GM12878 (cell line): ENCODE results near the gene CREB5. TPM values are rescaled to one million over a fixed set of nuclear protein-coding genes. Genes with fewer than 3 reads are reported as not detected.

Experiments
- ATAC-seq: fragments of 200-7000 bp; cut with Tn5 transposase; 3 replicates; pipeline ENCODE4 v1.9.1; 2020; ENCODE audit warnings: mild to moderate bottlenecking, moderate library complexity
- BruUV-seq: library from RNA; stranded (reverse); fragments of 400-500 nt; replicated peaks from 2 replicates; lab custom pipeline; 2021; lab: Mats Ljungman, UMichigan
- CTCF ChIA-PET: fragments of 300-600 bp; sonication (Branson Sonifier 250); formaldehyde crosslinking; extraction: SDS; loops from one replicate; lab custom pipeline; 2021; ENCODE audit warnings: inconsistent platforms; lab: Yijun Ruan, JAX
- POLR2A ChIA-PET: fragments of 350-600 bp; formaldehyde crosslinking; extraction: SDS; loops from one replicate; lab custom pipeline; 2021; ENCODE audit warnings: inconsistent platforms; lab: Charles Lee
- RAD21 ChIA-PET: fragments of 300-600 bp; sonication (Branson Sonifier 250); formaldehyde crosslinking; loops from one replicate; lab custom pipeline; 2023; ENCODE audit warnings: antibody characterized with exemption; ENCODE audit not compliant: unreplicated experiment; lab: Charles Lee
- SMC1A ChIA-PET: fragments of 300-600 bp; sonication (Branson Sonifier 250); formaldehyde crosslinking; loops from one replicate; lab custom pipeline; 2023; ENCODE audit not compliant: unreplicated experiment, uncharacterized antibody; lab: Charles Lee
- DNase-seq: peaks from one replicate; pipeline ENCODE4 v3.0.0-alpha.2; 2011; ENCODE audit warnings: low read depth, low spot score
- FAIRE-seq: peaks from 3 replicates; lab custom pipeline; 2011; peaks lifted over from hg19 to GRCh38; lab: Jason Lieb, UNC
- H2AFZ ChIP-seq: 2 replicates; pipeline ENCODE4 v1.6.0; 2011; ENCODE audit warnings: low read depth, low read length, control low read depth; ENCODE audit not compliant: control insufficient read depth
- H3K27ac ChIP-seq: 2 replicates; pipeline ENCODE4 v1.5.1; 2011; ENCODE audit warnings: control low read depth; ENCODE audit not compliant: control insufficient read depth, insufficient read depth
- H3K27me3 ChIP-seq, 2 experiments: replicated peaks in 1 of 2; 2 replicates each; pipeline versions ENCODE4 v1.6.0 to v1.6.1; 2011; ENCODE audit warnings: low read length in 1 of 2; ENCODE audit not compliant: control insufficient read depth in 2 of 2, insufficient read depth in 2 of 2
- H3K36me3 ChIP-seq, 2 experiments: 2 replicates each; pipeline ENCODE4 v1.5.1; 2011; ENCODE audit warnings: low read length in 1 of 2; ENCODE audit not compliant: control insufficient read depth in 2 of 2, insufficient read depth in 2 of 2
- H3K4me1 ChIP-seq: 2 replicates; pipeline ENCODE4 v1.6.1; 2011; ENCODE audit warnings: mild to moderate bottlenecking, low read length, moderate library complexity, mixed read lengths; ENCODE audit not compliant: control insufficient read depth, insufficient read depth
- H3K4me2 ChIP-seq: 2 replicates; pipeline ENCODE4 v1.6.0; 2011; ENCODE audit warnings: control low read depth; ENCODE audit not compliant: control insufficient read depth, insufficient read depth
- H3K4me3 ChIP-seq: fragments of 200-600 bp; sonication (generic); 2 replicates; pipeline ENCODE4 v1.5.1; 2016
- H3K79me2 ChIP-seq: 2 replicates; pipeline ENCODE4 v1.6.0; 2011; ENCODE audit warnings: low read length; ENCODE audit not compliant: control insufficient read depth, insufficient read depth
- H3K9ac ChIP-seq: 2 replicates; pipeline ENCODE4 v1.8.0; 2011; ENCODE audit warnings: low read length, control low read depth, mixed read lengths; ENCODE audit not compliant: control insufficient read depth, insufficient read depth
- H3K9me3 ChIP-seq: replicated peaks from 3 replicates; pipeline ENCODE4 v1.5.1; 2011; ENCODE audit warnings: mild to moderate bottlenecking, low read length; ENCODE audit not compliant: control insufficient read depth, insufficient read depth
- H4K20me1 ChIP-seq: 2 replicates; pipeline ENCODE4 v1.6.0; 2011; ENCODE audit not compliant: control insufficient read depth, insufficient read depth
- CEBPZ ChIP-seq: fragments of 150-350 bp; IDR thresholded peaks from 2 replicates; pipeline ENCODE4 v1.6.1; 2016; ENCODE audit warnings: low read depth, low read length
- KLF5 ChIP-seq: fragments of 450-650 bp; IDR thresholded peaks from 2 replicates; pipeline ENCODE4 v1.6.1; 2014; ENCODE audit warnings: mild to moderate bottlenecking; ENCODE audit not compliant: partially characterized antibody
- MXI1 ChIP-seq: fragments of 150-350 bp; IDR thresholded peaks from 2 replicates; pipeline ENCODE4 v1.6.1; 2011; ENCODE audit warnings: low read depth, mild to moderate bottlenecking, inconsistent platforms, low read length, improper control_type of control experiment
- NBN ChIP-seq: fragments of 450-650 bp; IDR thresholded peaks from 2 replicates; pipeline ENCODE4 v1.6.1; 2016
- REST ChIP-seq: IDR thresholded peaks from 2 replicates; pipeline ENCODE4 v1.6.1; 2012; ENCODE audit warnings: mild to moderate bottlenecking, low read depth, low read length
- SUPT20H ChIP-seq: IDR thresholded peaks from 2 replicates; pipeline ENCODE4 v1.6.1; 2011; ENCODE audit warnings: low read depth, mild to moderate bottlenecking, low read length, moderate library complexity, borderline replicate concordance; ENCODE audit not compliant: control insufficient read depth
- USF1 ChIP-seq: IDR thresholded peaks from 2 replicates; pipeline ENCODE4 v1.6.1; 2011; ENCODE audit warnings: borderline replicate concordance, low read depth, mild to moderate bottlenecking, moderate library complexity, mixed read lengths, low read length; ENCODE audit not compliant: insufficient read depth; ENCODE audit errors: extremely low read length
- ZBTB33 ChIP-seq: fragments of 450-650 bp; IDR thresholded peaks from 2 replicates; pipeline ENCODE4 v1.6.1; 2017; ENCODE audit warnings: mild to moderate bottlenecking
- WGBS: methylation state at CpG from one replicate; pipeline ENCODE4 v1.1.6; 2016; ENCODE audit warnings: low lambda C conversion rate; ENCODE audit not compliant: insufficient replicate concordance, insufficient coverage; ENCODE audit errors: missing lambda C conversion rate; 5-methylcytosine and 5-hydroxymethylcytosine counted together
- in situ Hi-C: fragments of 300-500 bp; cut with MboI; formaldehyde crosslinking; loops from 9 replicates; pipeline ENCODE4 v1.14.3; 2018; ENCODE audit warnings: mixed read lengths
- intact Hi-C: fragments of 100-400 bp; cut with micrococcal nuclease; formaldehyde crosslinking; loops from one replicate; pipeline ENCODE4 v1.14.2; 2022; ENCODE audit not compliant: unreplicated experiment
- polyA plus RNA-seq, 11 experiments: library from polyadenylated mRNA; depleted of rRNA in 4 of 11; unstranded in 6 of 11; stranded (reverse) in 5 of 11; fragments of >200 nt; fragmentation: Nextera tagmentation in 4 of 11; fragmentation: Illumina TruSeq in 1 of 11; extraction: Ambion mirVana in 4 of 11; extraction: Trizol in 1 of 11; gene quantifications; 1 replicate in 1 of 11; 2 replicates in 10 of 11; pipeline versions ENCODE4 v1.2.1 to v1.2.3, GENCODE V29; 2011 to 2016; ENCODE audit warnings: inconsistent platforms in 2 of 11, missing spikeins in 2 of 11, low read depth in 1 of 11
- total RNA-seq, 4 experiments: library from RNA; depleted of rRNA in 3 of 4; stranded (reverse); fragments of >200 nt in 3 of 4; fragmentation: Illumina TruSeq in 1 of 4; extraction: Trizol in 1 of 4; gene quantifications; 2 replicates each; pipeline versions ENCODE4 v1.2.1 to v1.2.3, GENCODE V29; 2013 to 2021

CREB5 gene
- total and polyA plus RNA-seq, 10 of the 15 experiments (the other 5 are each of a cell fraction or from before 2014, with no cell fraction given), result 12.9 to 74.1 (median 53.0) TPM

GRCh38 chr7:28725911-28726310, 313.6 kb downstream of the CREB5 start (continued):
- TF ChIP-seq USF1 (no peak), NBN (no peak), MXI1 (no peak)

GRCh38 chr7:28726555-28726954, 314.2 kb downstream of the CREB5 start:
- no peak for ATAC-seq
- RAD21 ChIA-PET, result no interaction called here
- Histone ChIP-seq H2AFZ (no peak overlapping the region), H3K4me2 (no peak overlapping the region), H3K36me3 (peaks cover 0 to 7% of the 10 kb centered on the region in 2 experiments; a peak in 2 of 4 replicates), H4K20me1 (no peaks in the 10 kb centered on the region), H3K4me1 (no peaks in the 10 kb centered on the region), H3K4me3 (no peak overlapping the region)
- intact Hi-C loops, result no loop called here
- in situ Hi-C loops, result no loop called here
- 16% methylated on average over 1 of the region's 1 CpG for WGBS
- FAIRE-seq, result no peak
- DNase-seq, result no peak
- TF ChIP-seq CEBPZ (no peak), KLF5 (no peak), ZBTB33 (no peak), REST (no peak), SUPT20H (no peak)
- TF ChIP-seq, all 136 proteins: peak for 0
- ChIA-PET CTCF (interaction anchor here (1.7 kb wide), 1 partner anchor 11 kb away, joined by 6 read pairs; no protein-coding TSS in a partner anchor), SMC1A (interaction anchor here (0.6 to 1.5 kb wide), 3 partner anchors 10 to 394 kb away, joined by 3 to 5 read pairs (median 3); no protein-coding TSS in a partner anchor), POLR2A (no interaction called here)
- H3K27me3 ChIP-seq, result no peaks in the 10 kb centered on the region
- H3K9ac ChIP-seq, result no peak overlapping the region
- H3K79me2 ChIP-seq, result no peaks in the 10 kb centered on the region
- H3K9me3 ChIP-seq, result no peaks in the 10 kb centered on the region
- no TSS peak for BruUV-seq
- no peak overlapping the region for H3K27ac ChIP-seq
